GM12878 (cell line): ENCODE data around the gene CEP131. TPM values are rescaled to one million over a fixed set of nuclear protein-coding genes. Genes with fewer than 3 reads are reported as not detected.
A peak's percentile ranks its signal among the peaks of the same experiment; 100 is the strongest.

Experiments
- ATAC-seq: fragments of 200-7000 bp; cut with Tn5 transposase; 3 replicates; pipeline ENCODE4 v1.9.1; 2020; ENCODE audit warnings: mild to moderate bottlenecking, moderate library complexity
- BruUV-seq: library from RNA; stranded (reverse); fragments of 400-500 nt; replicated peaks from 2 replicates; lab custom pipeline; 2021; lab: Mats Ljungman, UMichigan
- CTCF ChIA-PET: fragments of 300-600 bp; sonication (Branson Sonifier 250); formaldehyde crosslinking; extraction: SDS; loops from one replicate; lab custom pipeline; 2021; ENCODE audit warnings: inconsistent platforms; lab: Yijun Ruan, JAX
- POLR2A ChIA-PET: fragments of 350-600 bp; formaldehyde crosslinking; extraction: SDS; loops from one replicate; lab custom pipeline; 2021; ENCODE audit warnings: inconsistent platforms; lab: Charles Lee
- RAD21 ChIA-PET: fragments of 300-600 bp; sonication (Branson Sonifier 250); formaldehyde crosslinking; loops from one replicate; lab custom pipeline; 2023; ENCODE audit warnings: antibody characterized with exemption; ENCODE audit not compliant: unreplicated experiment; lab: Charles Lee
- SMC1A ChIA-PET: fragments of 300-600 bp; sonication (Branson Sonifier 250); formaldehyde crosslinking; loops from one replicate; lab custom pipeline; 2023; ENCODE audit not compliant: unreplicated experiment, uncharacterized antibody; lab: Charles Lee
- DNase-seq: peaks from one replicate; pipeline ENCODE4 v3.0.0-alpha.2; 2011; ENCODE audit warnings: low read depth, low spot score
- FAIRE-seq: peaks from 3 replicates; lab custom pipeline; 2011; peaks lifted over from hg19 to GRCh38; lab: Jason Lieb, UNC
- H2AFZ ChIP-seq: 2 replicates; pipeline ENCODE4 v1.6.0; 2011; ENCODE audit warnings: low read depth, low read length, control low read depth; ENCODE audit not compliant: control insufficient read depth
- H3K27ac ChIP-seq: 2 replicates; pipeline ENCODE4 v1.5.1; 2011; ENCODE audit warnings: control low read depth; ENCODE audit not compliant: control insufficient read depth, insufficient read depth
- H3K27me3 ChIP-seq, 2 experiments: replicated peaks in 1 of 2; 2 replicates each; pipeline versions ENCODE4 v1.6.0 to v1.6.1; 2011; ENCODE audit warnings: low read length in 1 of 2; ENCODE audit not compliant: control insufficient read depth in 2 of 2, insufficient read depth in 2 of 2
- H3K36me3 ChIP-seq, 2 experiments: 2 replicates each; pipeline ENCODE4 v1.5.1; 2011; ENCODE audit warnings: low read length in 1 of 2; ENCODE audit not compliant: control insufficient read depth in 2 of 2, insufficient read depth in 2 of 2
- H3K4me1 ChIP-seq: 2 replicates; pipeline ENCODE4 v1.6.1; 2011; ENCODE audit warnings: mild to moderate bottlenecking, low read length, moderate library complexity, mixed read lengths; ENCODE audit not compliant: control insufficient read depth, insufficient read depth
- H3K4me2 ChIP-seq: 2 replicates; pipeline ENCODE4 v1.6.0; 2011; ENCODE audit warnings: control low read depth; ENCODE audit not compliant: control insufficient read depth, insufficient read depth
- H3K4me3 ChIP-seq: fragments of 200-600 bp; sonication (generic); 2 replicates; pipeline ENCODE4 v1.5.1; 2016
- H3K79me2 ChIP-seq: 2 replicates; pipeline ENCODE4 v1.6.0; 2011; ENCODE audit warnings: low read length; ENCODE audit not compliant: control insufficient read depth, insufficient read depth
- H3K9ac ChIP-seq: 2 replicates; pipeline ENCODE4 v1.8.0; 2011; ENCODE audit warnings: low read length, control low read depth, mixed read lengths; ENCODE audit not compliant: control insufficient read depth, insufficient read depth
- H3K9me3 ChIP-seq: replicated peaks from 3 replicates; pipeline ENCODE4 v1.5.1; 2011; ENCODE audit warnings: mild to moderate bottlenecking, low read length; ENCODE audit not compliant: control insufficient read depth, insufficient read depth
- H4K20me1 ChIP-seq: 2 replicates; pipeline ENCODE4 v1.6.0; 2011; ENCODE audit not compliant: control insufficient read depth, insufficient read depth
- EED ChIP-seq: sonication (generic); IDR thresholded peaks from 2 replicates; pipeline ENCODE4 v1.6.1; 2016; ENCODE audit warnings: antibody characterized with exemption, low read depth
- EGR1 ChIP-seq, 2 experiments: IDR thresholded peaks; 1 replicate in 1 of 2; 2 replicates in 1 of 2; pipeline ENCODE4 v1.6.1; 2011 to 2012; ENCODE audit warnings: low read depth in 2 of 2, low read length in 2 of 2, borderline replicate concordance in 1 of 2, mild to moderate bottlenecking in 1 of 2, moderate library complexity in 1 of 2
- JUNB ChIP-seq: IDR thresholded peaks from 2 replicates; pipeline ENCODE4 v1.6.1; 2016; ENCODE audit warnings: antibody characterized with exemption, mild to moderate bottlenecking
- POLR2AphosphoS2 ChIP-seq: IDR thresholded peaks from 2 replicates; pipeline ENCODE4 v1.6.1; 2011; ENCODE audit warnings: low read depth, mild to moderate bottlenecking, low read length, improper control_type of control experiment, moderate library complexity
- PRDM15 ChIP-seq: fragments of 450-650 bp; formaldehyde crosslinking; IDR thresholded peaks from 2 replicates; pipeline ENCODE4 v1.4.0; 2020; ENCODE audit warnings: mild to moderate bottlenecking, moderate library complexity
- RELB ChIP-seq: fragments of 450-650 bp; IDR thresholded peaks from 2 replicates; pipeline ENCODE4 v1.6.1; 2017; ENCODE audit warnings: low read depth, mild to moderate bottlenecking, moderate library complexity
- SMARCA5 ChIP-seq: fragments of 450-650 bp; IDR thresholded peaks from 2 replicates; pipeline ENCODE4 v1.6.1; 2017; ENCODE audit warnings: mild to moderate bottlenecking
- STAT1 ChIP-seq: fragments of 450-650 bp; conservative IDR thresholded peaks from 2 replicates; pipeline ENCODE4 v1.6.1; 2014; ENCODE audit warnings: antibody characterized with exemption, mild to moderate bottlenecking
- TCF7 ChIP-seq: IDR thresholded peaks from 2 replicates; pipeline ENCODE4 v1.6.1; 2014; ENCODE audit warnings: antibody characterized with exemption, borderline replicate concordance
- WGBS: methylation state at CpG from one replicate; pipeline ENCODE4 v1.1.6; 2016; ENCODE audit warnings: low lambda C conversion rate; ENCODE audit not compliant: insufficient replicate concordance, insufficient coverage; ENCODE audit errors: missing lambda C conversion rate; 5-methylcytosine and 5-hydroxymethylcytosine counted together
- in situ Hi-C: fragments of 300-500 bp; cut with MboI; formaldehyde crosslinking; loops from 9 replicates; pipeline ENCODE4 v1.14.3; 2018; ENCODE audit warnings: mixed read lengths
- intact Hi-C: fragments of 100-400 bp; cut with micrococcal nuclease; formaldehyde crosslinking; loops from one replicate; pipeline ENCODE4 v1.14.2; 2022; ENCODE audit not compliant: unreplicated experiment
- polyA plus RNA-seq, 11 experiments: library from polyadenylated mRNA; depleted of rRNA in 4 of 11; unstranded in 6 of 11; stranded (reverse) in 5 of 11; fragments of >200 nt; fragmentation: Nextera tagmentation in 4 of 11; fragmentation: Illumina TruSeq in 1 of 11; extraction: Ambion mirVana in 4 of 11; extraction: Trizol in 1 of 11; gene quantifications; 1 replicate in 1 of 11; 2 replicates in 10 of 11; pipeline versions ENCODE4 v1.2.1 to v1.2.3, GENCODE V29; 2011 to 2016; ENCODE audit warnings: inconsistent platforms in 2 of 11, missing spikeins in 2 of 11, low read depth in 1 of 11
- total RNA-seq, 4 experiments: library from RNA; depleted of rRNA in 3 of 4; stranded (reverse); fragments of >200 nt in 3 of 4; fragmentation: Illumina TruSeq in 1 of 4; extraction: Trizol in 1 of 4; gene quantifications; 2 replicates each; pipeline versions ENCODE4 v1.2.1 to v1.2.3, GENCODE V29; 2013 to 2021

Gene CEP131
- total and polyA plus RNA-seq, 10 of the 15 experiments (the other 5 are each of a cell fraction or from before 2014, with no cell fraction given): 0.05 to 17.3 (median 6.7) TPM

GRCh38 chr17:81229666-81229920, 6.8 kb upstream of the CEP131 start:
- H3K4me3 ChIP-seq: no peak overlapping the region
- peaks cover 4 to 12% of the 10 kb centered on the region in 2 experiments; a peak in 3 of 4 replicates for H3K36me3 ChIP-seq
- ChIA-PET RAD21 (no interaction called here), POLR2A (no interaction called here), SMC1A (interaction anchor here (0.9 kb wide), 1 partner anchor 9 kb away, joined by 3 read pairs; the partner anchor contains the start of genes NDUFAF8 and TEPSIN), CTCF (interaction anchor here (0.5 to 0.9 kb wide), 2 partner anchors 9 to 165 kb away, joined by 3 read pairs; partner anchors contain the start of genes NDUFAF8 and TEPSIN)
- H4K20me1 ChIP-seq: no peaks in the 10 kb centered on the region
- H3K9ac ChIP-seq: no peak overlapping the region
- H3K4me1 ChIP-seq: peaks cover 14% of the 10 kb centered on the region
- H3K27ac ChIP-seq: no peak overlapping the region
- H3K4me2 ChIP-seq: no peak overlapping the region
- H3K27me3 ChIP-seq: no peaks in the 10 kb centered on the region
- DNase-seq (no peak), FAIRE-seq (no peak), ATAC-seq (no peak)
- no peaks in the 10 kb centered on the region for H3K79me2 ChIP-seq
- TF ChIP-seq TCF7 (no peak), EGR1 (IDR thresholded peaks at IDR 0.05; ENCODE audit: borderline replicate concordance in 1 of 2, low read depth in 2 of 2, low read length in 2 of 2) (no peak)
- in situ Hi-C loops: loop anchor here (25.0 kb wide), 1 partner anchor 217 kb away; no protein-coding TSS in a partner anchor
- WGBS: 92% methylated on average over 14 of the region's 14 CpGs
- intact Hi-C loops: no loop called here
- H3K9me3 ChIP-seq: no peaks in the 10 kb centered on the region
- H2AFZ ChIP-seq: no peak overlapping the region
- BruUV-seq: no TSS peak

GRCh38 chr17:81228834-81229665, 6.3 kb upstream of the CEP131 start:
- H3K27me3 ChIP-seq: no peaks in the 10 kb centered on the region
- ATAC-seq (peak; percentile 54), FAIRE-seq (no peak), DNase-seq (no peak)
- peaks cover 14% of the 10 kb centered on the region for H3K4me1 ChIP-seq
- no peaks in the 10 kb centered on the region for H3K9me3 ChIP-seq
- H2AFZ ChIP-seq: peak overlapping the region; percentile 78
- intact Hi-C loops (no loop called here), in situ Hi-C loops (loop anchor here (25.0 kb wide), 1 partner anchor 217 kb away; no protein-coding TSS in a partner anchor)
- H4K20me1 ChIP-seq: no peaks in the 10 kb centered on the region
- no peaks in the 10 kb centered on the region for H3K79me2 ChIP-seq
- H3K9ac ChIP-seq: no peak overlapping the region; the same call in 1 of the 2 replicates
- no TSS peak for BruUV-seq
- H3K27ac ChIP-seq: peak overlapping the region; percentile 55; the same call in 1 of the 2 replicates
- peaks cover 4 to 12% of the 10 kb centered on the region in 2 experiments; a peak in 3 of 4 replicates for H3K36me3 ChIP-seq
- ChIA-PET RAD21 (interaction anchor here (0.7 to 0.9 kb wide), 2 partner anchors 10 to 12 kb away, joined by 3 to 4 read pairs; partner anchors contain the start of genes NDUFAF8 and TEPSIN), POLR2A (interaction anchor here (1.1 kb wide), 1 partner anchor 10 kb away, joined by 7 read pairs; the partner anchor contains the start of genes NDUFAF8 and TEPSIN), CTCF (interaction anchor here (0.5 to 1.0 kb wide), 4 partner anchors 9 to 166 kb away, joined by 3 to 5 read pairs (median 4); partner anchors contain the start of genes NDUFAF8 and TEPSIN), SMC1A (interaction anchor here (0.9 to 1.0 kb wide), 3 partner anchors 10 to 13 kb away, joined by 3 to 6 read pairs (median 4); partner anchors contain the start of genes NDUFAF8 and TEPSIN)
- H3K4me2 ChIP-seq: peak overlapping the region; percentile 13; the same call in 1 of the 2 replicates
- H3K4me3 ChIP-seq: no peak overlapping the region
- 65% methylated on average over 30 of the region's 32 CpGs for WGBS
- no peak for TF ChIP-seq RELB
- no peak for TF ChIP-seq POLR2AphosphoS2
- TF ChIP-seq JUNB: no peak
- no peak for TF ChIP-seq SMARCA5
- TF ChIP-seq STAT1: no peak
- TF ChIP-seq PRDM15: no peak
- no peak for TF ChIP-seq EED
